Sigmoid colon (tissue), 3 donors: ENCODE measurements around the gene IRX4.

ENCODE experiments used
- CTCF ChIP-seq, 4 experiments: fragments of 450-650 bp in 3 of 4; fragments of 200-600 bp in 1 of 4; IDR thresholded peaks; one replicate each; pipeline ENCODE4 v1.5.1; 2016 to 2019; ENCODE audit warnings: antibody characterized with exemption in 4 of 4, mild to moderate bottlenecking in 3 of 4, moderate library complexity in 2 of 4
- POLR2A ChIP-seq, 2 donors: fragments of 450-650 bp; IDR thresholded peaks; one replicate each; pipeline ENCODE4 v1.6.1; 2016; ENCODE audit warnings: antibody characterized with exemption in 2 of 2, mild to moderate bottlenecking in 2 of 2, moderate library complexity in 2 of 2

GRCh38 chr5:1860949-1861348 is 21.8 kb downstream of the IRX4 start:
- TF ChIP-seq CTCF (IDR thresholded peaks at IDR 0.05) (no peak), POLR2A (IDR thresholded peaks at IDR 0.05) (no peak)
